GF-D8 (cell line): ENCODE data around the gene RAET1E.
"Not testable (repeated sequence)": the region's sequence is repeated elsewhere in the genome, so short reads cannot be mapped to it uniquely, and the experiment has no call there.

ENCODE experiments used
- DNase-seq: peaks from one replicate; lab custom pipeline; 2025; lab: John Stamatoyannopoulos, UW

RAET1E gene

GRCh38 chr6:149909701-149910470 lies 12.0 kb upstream of the RAET1E start:
- no peak for DNase-seq

DNA sequence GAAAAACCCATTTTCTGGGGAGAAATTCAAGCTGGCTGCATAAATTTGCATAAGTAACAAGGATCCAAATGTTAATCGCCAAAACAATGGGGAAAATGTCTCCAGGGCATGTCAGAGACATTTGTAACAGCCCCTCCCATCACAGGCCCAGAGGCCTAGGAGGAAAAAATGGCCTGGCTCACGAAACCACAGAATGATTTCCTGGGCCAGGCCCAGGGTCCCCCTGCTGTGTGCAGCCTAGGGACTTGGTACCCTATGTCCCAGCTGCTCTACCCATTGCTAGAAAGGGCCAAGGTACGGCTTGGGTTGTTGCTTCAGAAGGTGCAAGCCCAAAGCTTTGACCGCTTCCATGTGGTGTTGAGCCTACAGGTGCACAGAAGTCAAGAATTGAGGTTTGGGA lies 10.6 kb upstream of the RAET1E start:
- DNase-seq: not testable (repeated sequence)

DNA sequence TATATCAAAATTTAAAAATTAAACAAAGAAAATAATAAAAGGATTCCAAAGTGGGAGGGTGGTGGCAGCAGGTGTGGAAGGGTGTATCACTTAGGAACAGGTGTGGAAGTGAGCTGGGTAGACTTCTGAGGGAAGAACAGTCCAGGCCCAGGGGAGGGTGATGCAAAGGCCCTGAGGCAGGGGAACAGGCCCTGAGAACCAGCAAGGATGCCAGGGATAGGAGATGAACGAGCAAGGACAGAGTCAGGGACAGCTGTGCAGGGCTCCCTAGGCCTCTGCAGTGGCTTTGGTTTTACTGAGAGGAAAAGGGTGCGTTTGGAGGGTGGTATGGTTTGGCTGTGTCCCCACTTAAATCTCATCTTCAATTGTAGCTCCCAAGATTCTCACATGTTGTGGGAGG lies 9.4 kb upstream of the RAET1E start:
- DNase-seq: no peak

DNA sequence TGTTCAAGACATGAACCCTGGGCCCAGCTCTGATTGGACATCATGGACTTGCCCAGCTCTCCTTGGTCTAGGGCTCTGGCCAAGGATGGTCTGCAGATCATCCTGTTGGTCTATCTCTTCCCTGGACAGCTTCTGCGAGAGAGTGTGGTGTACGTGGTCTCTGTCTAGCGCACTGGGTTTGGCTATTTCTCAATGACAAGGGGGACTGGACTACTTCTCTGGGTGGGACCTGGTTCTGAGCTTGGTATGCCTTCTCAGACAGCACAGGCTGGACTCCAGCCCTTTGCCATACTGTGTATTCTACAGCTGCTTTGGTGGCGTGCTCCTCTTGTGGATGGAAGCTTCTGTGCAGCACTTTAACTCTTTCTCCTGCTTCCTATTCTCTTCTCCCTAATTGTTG lies 8.5 kb upstream of the RAET1E start:
- DNase-seq: no peak

DNA sequence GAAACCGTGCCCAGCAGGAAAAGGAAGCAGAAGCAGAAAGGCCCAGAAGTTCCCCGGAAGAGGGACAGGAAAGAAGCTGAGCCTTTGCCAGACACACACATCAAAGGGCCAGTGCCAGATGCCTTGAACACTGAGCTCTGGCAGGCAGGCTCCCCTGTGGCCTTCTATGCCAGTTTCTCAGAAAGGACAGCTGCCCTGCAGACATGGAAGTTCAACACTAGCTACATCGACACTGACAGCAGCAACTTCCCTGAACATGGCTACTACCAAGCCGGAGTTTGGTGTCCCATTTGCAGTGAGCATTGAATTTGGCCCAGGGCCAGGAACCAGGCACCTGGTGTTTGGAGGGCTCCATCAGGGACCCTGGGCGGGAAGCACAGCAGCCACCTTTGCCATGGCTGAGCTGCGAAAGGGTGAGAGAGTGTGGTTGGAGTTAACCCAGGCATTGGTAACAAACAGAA lies 8.0 kb upstream of the RAET1E start:
- DNase-seq: no peak

DNA sequence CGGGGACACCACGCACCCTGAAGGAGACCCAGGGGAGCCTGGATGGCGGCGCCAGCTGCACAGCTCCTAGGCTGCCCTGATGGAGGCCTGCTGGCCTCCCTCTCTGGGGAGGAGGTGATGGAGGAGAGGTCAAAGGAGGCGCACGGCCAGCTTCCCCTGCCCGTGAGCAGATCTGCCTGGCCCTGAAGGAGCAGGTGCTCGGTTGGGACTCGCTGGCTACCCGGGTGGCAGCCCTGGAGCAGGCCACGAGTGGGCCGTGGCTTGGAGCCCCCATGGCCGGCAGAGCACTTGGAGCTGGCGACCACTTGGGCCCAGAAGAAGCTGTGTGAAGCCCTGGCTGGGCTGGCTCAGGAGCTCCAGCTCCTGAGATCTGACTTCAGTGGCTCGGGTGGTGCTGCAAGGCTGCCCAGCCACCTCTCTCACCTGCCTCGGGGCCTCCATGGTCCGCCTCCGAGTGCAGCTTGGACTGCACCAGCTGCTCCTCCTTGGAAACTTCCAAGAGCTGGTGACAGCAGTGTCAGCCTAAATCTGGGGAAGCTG lies 7.5 kb upstream of the RAET1E start:
- DNase-seq: no peak

GRCh38 chr6:149904661-149905370 lies 6.9 kb upstream of the RAET1E start:
- no peak for DNase-seq

DNA sequence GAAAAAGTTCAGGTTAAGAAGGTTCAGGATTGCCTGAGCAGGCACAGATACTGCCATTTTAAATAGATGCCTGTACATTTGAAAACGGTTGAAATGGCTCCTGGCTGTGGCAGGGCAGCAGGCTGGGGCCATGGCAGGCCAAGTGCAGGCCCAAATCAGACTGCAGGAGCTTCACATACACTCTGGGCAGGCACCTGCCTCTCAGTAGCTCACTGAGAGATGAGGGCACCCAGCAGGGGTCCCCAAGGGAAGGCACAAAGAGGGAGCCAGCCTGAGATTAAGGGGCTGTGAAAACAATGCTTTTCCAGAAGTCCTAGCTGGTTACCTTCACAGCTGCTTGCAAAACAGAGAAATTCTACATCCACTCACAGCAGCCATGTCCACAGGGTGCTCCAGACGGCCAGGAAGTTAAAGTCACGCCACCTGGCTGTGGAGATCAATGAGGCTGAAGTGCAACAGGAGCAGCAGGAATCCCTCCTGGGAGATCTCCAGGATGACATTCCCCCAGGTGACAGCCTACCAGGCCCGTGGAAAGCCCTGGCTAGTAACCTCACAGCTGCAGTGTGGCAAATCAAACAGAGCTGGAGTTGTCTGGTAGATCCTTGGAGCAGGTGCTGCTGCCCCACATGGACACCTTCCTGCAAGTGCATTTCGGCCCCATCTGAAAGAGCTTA lies 6.2 kb upstream of the RAET1E start:
- no peak for DNase-seq

DNA sequence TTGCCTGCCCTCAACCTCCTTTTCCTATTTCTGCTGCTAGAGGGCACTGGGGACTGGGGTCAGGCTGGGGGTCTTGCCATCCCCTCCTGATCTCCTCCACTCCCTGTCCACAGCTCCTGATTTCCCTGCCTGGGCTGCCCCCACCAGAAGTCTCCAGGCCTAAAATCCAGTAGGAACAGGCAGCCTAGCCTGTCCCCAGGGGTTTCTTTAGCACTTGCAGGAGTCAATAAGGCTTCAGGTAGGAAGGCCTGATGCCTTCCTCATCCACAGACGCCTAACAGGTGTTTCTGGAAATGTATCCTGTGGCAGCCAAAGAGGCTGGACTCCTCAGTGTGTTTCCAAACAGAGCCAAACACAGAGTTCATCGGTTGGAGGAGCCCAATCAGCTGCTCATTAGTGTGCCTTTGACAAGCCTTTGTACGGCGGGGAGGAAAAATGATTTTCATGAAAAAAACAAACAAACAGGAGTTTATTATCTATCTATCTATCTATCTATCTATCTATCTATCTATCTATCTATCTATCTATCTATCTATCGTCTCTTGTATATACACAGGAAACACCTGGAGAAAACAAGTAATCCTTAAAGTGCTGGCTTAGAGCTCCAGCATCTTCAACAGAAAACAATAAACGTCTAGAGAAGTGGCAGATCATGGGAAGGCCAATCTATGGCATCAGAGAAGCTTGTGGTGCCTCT lies 3.7 kb upstream of the RAET1E start:
- DNase-seq: no peak

DNA sequence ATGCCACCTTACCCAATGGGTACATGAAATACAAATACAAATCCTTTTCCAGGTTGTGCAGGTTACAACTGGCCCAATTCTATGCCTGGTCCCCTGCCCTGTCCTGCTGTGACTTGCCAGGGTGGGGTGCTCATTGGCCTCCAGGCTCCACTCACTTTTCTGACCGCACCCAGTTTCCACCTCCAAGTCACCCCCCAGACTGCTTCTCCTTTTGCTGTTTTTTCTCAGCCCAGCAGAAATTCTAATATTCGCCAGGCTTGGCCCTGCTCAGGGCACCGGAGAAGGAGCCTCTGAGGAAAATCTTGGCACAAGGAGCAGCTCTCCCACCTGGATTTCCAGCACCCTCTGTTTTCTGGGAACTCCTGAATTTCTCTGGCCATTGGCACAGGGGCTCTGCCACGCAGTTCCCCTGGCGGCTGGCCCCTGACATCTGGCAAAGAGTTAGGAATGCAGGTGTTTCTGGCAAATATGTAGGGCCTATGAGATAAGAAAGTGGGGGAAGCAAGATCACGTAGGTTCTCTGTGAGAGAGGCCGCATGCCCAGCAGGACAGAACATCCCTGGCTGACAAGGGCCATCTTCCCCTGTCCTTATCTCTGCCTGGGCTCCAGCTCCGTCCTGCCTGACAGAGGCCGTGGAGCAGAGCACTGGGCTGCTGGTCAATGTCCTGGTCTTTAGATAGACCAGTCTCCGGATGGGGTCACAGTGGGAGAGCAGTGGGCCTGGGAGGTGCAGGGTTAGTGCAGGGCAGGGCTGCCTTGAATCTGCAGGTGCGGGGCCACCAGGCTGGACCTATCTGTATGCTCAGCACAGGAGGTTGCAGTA lies 2.9 kb upstream of the RAET1E start:
- no peak for DNase-seq

- no peak for DNase-seq
Observed at GRCh38 chr6:149899926-149900619, 2.2 kb upstream of the RAET1E start.

DNA sequence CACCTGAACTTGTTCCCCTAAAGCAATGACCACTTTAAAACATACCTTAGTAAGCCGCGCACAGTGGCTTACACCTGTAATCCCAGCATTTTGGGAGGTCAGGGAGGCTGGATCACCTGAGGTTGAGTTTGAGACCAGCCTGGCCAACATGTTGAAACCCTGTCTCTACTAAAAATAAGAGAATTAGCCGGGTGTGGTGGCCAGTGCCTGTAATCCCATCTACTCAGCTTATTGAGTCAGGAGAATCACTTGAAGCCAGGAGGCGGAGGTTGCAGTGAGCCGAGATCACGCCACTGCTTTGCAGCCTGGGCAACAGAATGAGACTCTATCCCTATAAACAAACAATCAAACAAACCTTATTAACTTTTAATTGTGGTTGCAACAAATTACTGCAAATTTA lies 1.6 kb upstream of the RAET1E start:
- no peak for DNase-seq

GRCh38 chr6:149898966-149899365 lies 1.1 kb upstream of the RAET1E start:
- DNase-seq: no peak

GRCh38 chr6:149897015-149897697 lies 757 bp downstream of the RAET1E start:
- DNase-seq: no peak

GRCh38 chr6:149896491-149896890 lies 1.4 kb downstream of the RAET1E start:
- DNase-seq: no peak

GRCh38 chr6:149895833-149896271 lies 2.1 kb downstream of the RAET1E start:
- DNase-seq: no peak

DNA sequence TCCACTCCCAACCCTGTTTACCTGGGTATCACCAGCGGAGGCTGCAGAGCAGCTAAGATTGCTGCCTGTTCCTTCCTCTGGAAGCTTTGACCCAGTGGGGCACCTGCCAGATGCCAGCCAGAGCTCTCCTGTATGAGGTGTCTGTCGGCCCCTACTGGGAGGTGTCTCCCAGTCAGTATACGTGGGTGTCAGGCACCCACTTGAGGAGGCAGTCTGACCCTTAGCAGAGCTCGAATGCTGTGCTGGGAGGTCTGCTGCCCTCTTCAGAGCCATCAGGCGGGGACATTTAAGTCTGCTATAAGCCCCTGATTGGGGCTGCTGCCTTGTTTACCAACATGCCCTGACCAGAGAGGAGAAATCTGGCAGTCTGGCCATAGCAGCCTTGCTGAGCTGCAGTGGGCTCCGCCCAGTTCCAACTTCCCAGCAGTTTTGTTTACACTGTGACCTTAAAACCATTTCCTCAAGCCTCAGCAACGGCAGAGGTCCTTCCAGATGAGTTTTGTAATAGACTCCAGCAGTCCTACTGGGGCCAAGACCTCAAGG lies 2.8 kb downstream of the RAET1E start:
- DNase-seq: no peak

DNA sequence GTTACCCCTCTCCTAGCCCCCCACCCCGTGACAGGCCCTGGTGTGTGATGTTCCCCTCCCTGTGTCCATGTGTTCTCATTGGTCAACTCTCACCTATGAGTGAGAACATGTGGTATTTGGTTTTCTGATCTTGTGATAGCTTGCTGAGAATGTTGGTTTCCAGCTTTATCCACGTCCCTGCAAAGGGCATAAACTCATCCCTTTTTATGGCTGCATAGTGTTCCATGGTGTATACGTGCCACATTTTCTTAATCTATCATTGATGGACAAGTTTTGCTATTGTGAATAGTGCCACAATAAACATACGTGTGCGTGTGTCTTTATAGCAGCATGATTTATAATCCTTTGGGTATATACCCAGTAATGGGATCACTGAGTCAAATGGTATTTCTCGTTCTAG lies 6.0 kb downstream of the RAET1E start:
- DNase-seq: not testable (repeated sequence)

- no peak for DNase-seq
Observed at GRCh38 chr6:149891259-149891658, 6.7 kb downstream of the RAET1E start.

GRCh38 chr6:149890629-149891045 lies 7.3 kb downstream of the RAET1E start:
- no peak for DNase-seq
